CD8-positive, alpha-beta memory T cell (primary cell): ENCODE measurements around the gene PHYHIPL. TPM values are rescaled to one million over a fixed set of nuclear protein-coding genes. Genes with fewer than 3 reads are reported as not detected.

ENCODE experiments used
- CTCF ChIA-PET: fragments of 350-600 bp; sonication (Branson Sonifier 250); formaldehyde crosslinking; loops from one replicate; lab custom pipeline; 2021; ENCODE audit warnings: antibody characterized with exemption; lab: Charles Lee
- POLR2A ChIA-PET: fragments of 350-600 bp; sonication (Branson Sonifier 250); formaldehyde crosslinking; loops from one replicate; lab custom pipeline; 2021; ENCODE audit warnings: antibody characterized with exemption; lab: Charles Lee
- DNase-seq, 5 donors: peaks; one replicate each; pipeline versions ENCODE4 v3.0.0 to v3.0.0-alpha.2; 2020 to 2022; ENCODE audit warnings: mixed read lengths in 1 of 5
- H3K27ac ChIP-seq: one replicate; pipeline ENCODE4 v1.7.0; 2013; ENCODE audit warnings: low read depth, mild to moderate bottlenecking, low read length, moderate library complexity
- H3K27me3 ChIP-seq: 2 replicates; pipeline ENCODE4 v1.7.0; 2013; ENCODE audit warnings: low read length, mild to moderate bottlenecking; ENCODE audit not compliant: insufficient read depth, poor library complexity, severe bottlenecking
- H3K36me3 ChIP-seq: 2 replicates; pipeline ENCODE4 v1.7.0; 2013; ENCODE audit warnings: mild to moderate bottlenecking, low read length, moderate library complexity; ENCODE audit not compliant: insufficient read depth
- H3K4me1 ChIP-seq: 2 replicates; pipeline ENCODE4 v1.7.0; 2013; ENCODE audit warnings: mild to moderate bottlenecking, low read length, moderate library complexity; ENCODE audit not compliant: insufficient read depth
- H3K4me3 ChIP-seq: 2 replicates; pipeline ENCODE4 v1.7.0; 2013; ENCODE audit warnings: mild to moderate bottlenecking, low read length
- H3K9me3 ChIP-seq: 2 replicates; pipeline ENCODE4 v1.7.0; 2013; ENCODE audit warnings: mild to moderate bottlenecking, low read length
- H3K27ac Mint-ChIP-seq, 8 donors: one replicate each; pipeline ENCODE4 v1.8.0; 2020 to 2021; ENCODE audit warnings: mixed read lengths in 8 of 8, mild to moderate bottlenecking in 6 of 8, inconsistent platforms in 3 of 8, moderate library complexity in 3 of 8
- H3K27me3 Mint-ChIP-seq, 2 donors: one replicate each; pipeline ENCODE4 v1.8.0; 2020 to 2021; ENCODE audit warnings: mixed read lengths in 2 of 2, mild to moderate bottlenecking in 1 of 2, moderate library complexity in 1 of 2
- H3K36me3 Mint-ChIP-seq, 3 donors: one replicate each; pipeline ENCODE4 v1.8.0; 2020 to 2021; ENCODE audit warnings: mixed read lengths in 3 of 3, inconsistent platforms in 1 of 3, mild to moderate bottlenecking in 1 of 3
- H3K4me1 Mint-ChIP-seq, 3 donors: one replicate each; pipeline ENCODE4 v1.8.0; 2020 to 2021; ENCODE audit warnings: mixed read lengths in 3 of 3, inconsistent platforms in 1 of 3, mild to moderate bottlenecking in 1 of 3
- H3K4me3 Mint-ChIP-seq, 7 donors: one replicate each; pipeline ENCODE4 v1.8.0; 2020 to 2021; ENCODE audit warnings: mixed read lengths in 7 of 7, mild to moderate bottlenecking in 6 of 7, moderate library complexity in 4 of 7, inconsistent platforms in 2 of 7
- H3K9me3 Mint-ChIP-seq, 5 donors: one replicate each; pipeline ENCODE4 v1.8.0; 2020 to 2022; ENCODE audit warnings: mixed read lengths in 5 of 5, mild to moderate bottlenecking in 3 of 5, moderate library complexity in 2 of 5, inconsistent platforms in 1 of 5
- polyA plus RNA-seq: library from polyadenylated mRNA; unstranded; fragments of 300-500 nt; fragmentation: Illumina TruSeq; gene quantifications from one replicate; pipeline ENCODE4 v1.2.3, GENCODE V29; 2021
- total RNA-seq, 2 experiments: library from RNA; stranded (reverse); gene quantifications; one replicate each; pipeline ENCODE4 v1.2.3, GENCODE V29; 2021

PHYHIPL gene
- total and polyA plus RNA-seq, 3 experiments from 2014 or later = not detected

GRCh38 chr10:59290448-59290847, 114.0 kb downstream of the PHYHIPL start:
- no peaks in the 10 kb centered on the region for H3K36me3 Mint-ChIP-seq
- H3K27me3 Mint-ChIP-seq = no peaks in the 10 kb centered on the region
- H3K27me3 ChIP-seq = no peaks in the 10 kb centered on the region
- no peak overlapping the region for H3K27ac ChIP-seq
- no peak overlapping the region for H3K27ac Mint-ChIP-seq
- H3K4me3 ChIP-seq = no peak overlapping the region
- H3K9me3 ChIP-seq = no peaks in the 10 kb centered on the region
- H3K36me3 ChIP-seq = no peaks in the 10 kb centered on the region
- peaks cover 0 to 8% (median 2%) of the 10 kb centered on the region in 5 donors for H3K9me3 Mint-ChIP-seq
- no peaks in the 10 kb centered on the region for H3K4me1 Mint-ChIP-seq
- DNase-seq = no peak
- H3K4me1 ChIP-seq = no peaks in the 10 kb centered on the region
- ChIA-PET CTCF (interaction anchor here (1.3 kb wide), 1 partner anchor 47 kb away, joined by 5 read pairs; no protein-coding TSS in a partner anchor), POLR2A (no interaction called here)
- H3K4me3 Mint-ChIP-seq = no peak overlapping the region

Other genes with a start within 250 kb of the PHYHIPL start
- not detected for gene FAM13C, start 185.9 kb downstream of the PHYHIPL start, total RNA-seq
- not detected for gene FAM13C, start 185.9 kb downstream of the PHYHIPL start, polyA plus RNA-seq